Astrocyte of the spinal cord (primary cell): ENCODE data around the gene DISP3.

Experiments used
- DNase-seq: peaks from one replicate; pipeline ENCODE4 v3.0.0; 2011; ENCODE audit warnings: low read depth, low spot score
- H3K4me3 ChIP-seq: 2 replicates; pipeline ENCODE4 v1.5.1; 2011; ENCODE audit warnings: low read depth, mild to moderate bottlenecking, low read length, moderate library complexity
- in situ Hi-C: cut with HindIII; loops from 2 replicates; pipeline ENCODE4 v1.10.0; 2017; ENCODE audit warnings: low sequenced_read_pairs
- TF ChIP-seq, protein P1 (sequence below): IDR thresholded peaks from 2 replicates; pipeline ENCODE4 v1.5.1; 2012; ENCODE audit warnings: low read depth, mild to moderate bottlenecking, low read length, inconsistent platforms

The DISP3 gene

DNA sequence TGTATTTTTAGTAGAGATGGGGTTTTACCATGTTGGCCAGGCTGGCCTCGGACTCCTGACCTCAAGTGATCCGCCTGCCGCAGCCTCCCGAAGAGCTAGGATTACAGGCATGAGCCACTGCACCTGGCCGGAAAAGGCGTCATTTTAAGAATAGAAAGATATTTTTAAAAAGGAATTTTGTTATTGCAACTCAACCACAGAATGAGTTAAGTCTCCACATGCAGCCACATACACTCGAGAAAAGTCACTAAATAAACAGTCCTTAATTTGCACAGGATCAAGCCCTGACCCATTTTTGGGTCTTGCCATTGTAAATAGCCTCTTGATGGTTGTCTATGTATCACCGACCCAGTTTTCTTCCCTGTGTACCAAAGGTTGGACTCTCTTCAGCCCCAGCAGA lies 89.7 kb downstream of the DISP3 start:
- in situ Hi-C loops, result no loop called here
- peak; percentile 49 for DNase-seq
- no peak overlapping the region for H3K4me3 ChIP-seq
- TF ChIP-seq, protein P1, sequence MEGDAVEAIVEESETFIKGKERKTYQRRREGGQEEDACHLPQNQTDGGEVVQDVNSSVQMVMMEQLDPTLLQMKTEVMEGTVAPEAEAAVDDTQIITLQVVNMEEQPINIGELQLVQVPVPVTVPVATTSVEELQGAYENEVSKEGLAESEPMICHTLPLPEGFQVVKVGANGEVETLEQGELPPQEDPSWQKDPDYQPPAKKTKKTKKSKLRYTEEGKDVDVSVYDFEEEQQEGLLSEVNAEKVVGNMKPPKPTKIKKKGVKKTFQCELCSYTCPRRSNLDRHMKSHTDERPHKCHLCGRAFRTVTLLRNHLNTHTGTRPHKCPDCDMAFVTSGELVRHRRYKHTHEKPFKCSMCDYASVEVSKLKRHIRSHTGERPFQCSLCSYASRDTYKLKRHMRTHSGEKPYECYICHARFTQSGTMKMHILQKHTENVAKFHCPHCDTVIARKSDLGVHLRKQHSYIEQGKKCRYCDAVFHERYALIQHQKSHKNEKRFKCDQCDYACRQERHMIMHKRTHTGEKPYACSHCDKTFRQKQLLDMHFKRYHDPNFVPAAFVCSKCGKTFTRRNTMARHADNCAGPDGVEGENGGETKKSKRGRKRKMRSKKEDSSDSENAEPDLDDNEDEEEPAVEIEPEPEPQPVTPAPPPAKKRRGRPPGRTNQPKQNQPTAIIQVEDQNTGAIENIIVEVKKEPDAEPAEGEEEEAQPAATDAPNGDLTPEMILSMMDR, result no peak

DNA sequence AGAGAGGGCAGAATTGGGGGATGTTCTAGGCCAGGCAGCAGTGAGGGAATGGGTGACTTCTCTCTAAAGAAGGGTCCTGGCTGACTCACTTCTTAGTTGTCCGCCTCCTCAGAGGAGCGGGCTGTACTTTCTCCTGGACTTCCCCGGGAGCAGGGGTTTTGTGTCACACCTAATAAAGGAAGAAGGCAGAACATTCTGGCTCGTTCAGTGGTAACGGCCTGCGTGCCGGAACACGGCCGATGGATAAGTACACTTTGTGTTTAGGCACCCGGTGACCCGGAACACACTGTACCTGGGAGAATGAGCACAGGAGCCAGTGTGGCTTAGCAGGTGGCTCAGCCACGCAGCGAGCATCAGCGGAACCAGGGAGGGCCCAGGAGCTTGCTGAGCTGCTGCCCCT lies 90.6 kb downstream of the DISP3 start:
- TF ChIP-seq, protein P1, result no peak
- H3K4me3 ChIP-seq, result no peak overlapping the region
- no peak for DNase-seq
- in situ Hi-C loops, result no loop called here

DNA sequence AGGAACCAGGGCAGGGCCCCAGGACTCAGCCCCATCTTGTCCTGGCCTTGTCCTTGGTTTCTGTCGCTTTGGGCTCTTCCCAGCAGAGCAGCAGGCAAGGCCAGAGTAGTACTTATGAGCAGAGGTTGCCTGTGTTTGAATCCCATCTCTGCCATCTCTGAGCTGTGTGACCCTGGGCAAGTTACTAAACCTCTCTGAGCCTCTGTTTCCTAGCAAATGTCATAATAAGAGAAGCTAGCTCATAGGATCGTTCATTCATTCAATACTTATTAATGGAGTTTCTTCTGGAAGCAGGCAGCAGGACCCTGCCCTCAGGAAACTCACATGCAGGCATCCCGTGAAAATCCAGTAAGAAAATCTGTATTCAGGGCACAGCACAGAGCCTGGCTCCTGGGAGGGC lies 91.0 kb downstream of the DISP3 start:
- no peak for DNase-seq
- in situ Hi-C loops, result no loop called here
- H3K4me3 ChIP-seq, result no peak overlapping the region
- TF ChIP-seq, protein P1, result no peak

- H3K4me3 ChIP-seq, result no peak overlapping the region
- in situ Hi-C loops, result no loop called here
- DNase-seq, result no peak
- TF ChIP-seq, protein P1, result no peak
Measured at GRCh38 chr1:11570821-11571380, 91.9 kb downstream of the DISP3 start.

DNA sequence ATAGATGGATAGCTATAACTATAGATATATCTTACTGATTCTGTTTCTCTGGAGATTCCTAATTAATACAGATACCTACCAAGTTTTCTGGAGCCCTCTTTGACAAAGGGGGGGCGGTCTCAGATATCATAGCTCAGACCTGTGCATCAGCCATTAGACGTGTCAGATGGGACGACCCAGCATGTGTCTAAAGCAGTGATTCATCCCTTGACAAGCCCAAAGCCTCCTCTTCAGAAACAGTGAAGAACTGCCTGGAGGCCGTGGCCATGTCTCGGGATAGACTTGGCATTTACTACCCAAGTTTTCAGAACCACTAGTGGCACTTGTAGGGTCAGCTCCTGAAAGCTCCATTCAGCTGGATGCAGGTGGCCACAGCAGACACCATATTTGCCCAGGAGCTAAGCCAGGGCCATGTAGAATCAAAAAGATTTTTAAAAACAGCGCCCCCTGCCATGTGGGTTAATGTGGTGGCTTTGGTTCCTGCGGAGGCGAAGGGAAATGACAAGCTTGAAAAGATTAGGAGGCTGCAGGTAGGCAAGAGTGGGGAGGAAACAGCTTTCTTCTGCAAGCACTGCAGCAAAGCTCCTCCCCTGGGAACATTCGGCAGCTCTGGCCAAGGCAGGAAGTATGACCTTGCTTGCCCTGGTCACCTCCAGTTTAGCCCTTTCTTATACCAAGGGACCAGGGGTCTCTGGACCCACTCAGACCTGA lies 93.1 kb downstream of the DISP3 start:
- no peak for DNase-seq
- in situ Hi-C loops, result no loop called here
- no peak overlapping the region for H3K4me3 ChIP-seq
- TF ChIP-seq, protein P1, result no peak

DNA sequence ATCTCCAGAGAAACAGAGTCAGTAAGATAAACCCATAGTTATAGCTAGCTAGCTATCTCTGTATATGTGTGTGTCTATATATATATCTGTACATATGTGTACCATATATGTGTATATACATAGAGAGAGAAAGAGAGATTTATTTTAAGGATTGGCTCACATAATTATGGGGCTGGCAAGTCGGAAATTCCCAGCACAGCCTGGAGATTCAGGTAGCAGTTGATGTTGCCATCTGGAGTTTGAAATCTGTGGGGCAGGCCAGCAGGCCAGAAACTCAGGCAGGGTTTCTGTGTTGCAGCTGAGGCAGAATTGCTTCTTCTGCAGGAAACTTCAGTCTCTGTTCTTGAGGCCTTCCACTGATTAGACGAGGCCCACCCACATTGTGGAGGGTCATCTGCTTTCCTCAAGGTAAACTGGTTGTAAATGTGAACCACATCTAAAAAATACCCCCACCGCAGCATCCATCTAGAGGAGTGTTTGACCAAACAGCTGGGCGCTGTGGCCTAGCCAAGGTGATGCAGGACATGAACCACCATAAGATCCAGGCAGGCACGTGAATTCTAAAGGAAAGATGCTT lies 94.2 kb downstream of the DISP3 start:
- no peak for DNase-seq
- in situ Hi-C loops, result no loop called here
- TF ChIP-seq, protein P1, result no peak
- H3K4me3 ChIP-seq, result no peak overlapping the region
